ENCODE data around the gene ARRB1.

ARRB1 gene

GRCh38 chr11:75286826-75287465 is 64.5 kb downstream of the ARRB1 start:
- no peaks in the 10 kb centered on the region for H3K79me2 ChIP-seq (ENCODE audit: low read length)
- H4K20me1 ChIP-seq (ENCODE audit: insufficient read depth, low read length) = no peaks in the 10 kb centered on the region
- no peaks in the 10 kb centered on the region for H3K36me3 ChIP-seq (replicated peaks; ENCODE audit: insufficient read depth, low read length)
- no peaks in the 10 kb centered on the region; the same call in 1 of the 2 replicates for H3K27me3 ChIP-seq (replicated peaks; ENCODE audit: insufficient read depth, low read length)
- H3K4me2 ChIP-seq (ENCODE audit: low read depth, low read length) = no peak overlapping the region
- H3K9me3 ChIP-seq (replicated peaks; ENCODE audit: insufficient read depth, low read length) = no peaks in the 10 kb centered on the region
- H3K4me1 ChIP-seq (ENCODE audit: low read length) = no peaks in the 10 kb centered on the region
- no peak overlapping the region for H2AFZ ChIP-seq (ENCODE audit: low read length)
- no peak overlapping the region for H3K4me3 ChIP-seq (ENCODE audit: low read length)
- DNase-seq = no peak
- no peaks in the 10 kb centered on the region for H3K9me2 ChIP-seq (replicated peaks; ENCODE audit: insufficient read depth, low read length)
- no peak overlapping the region for H3K9ac ChIP-seq (ENCODE audit: low read length)
- TF ChIP-seq EZH2phosphoT487 (IDR thresholded peaks at IDR 0.05; ENCODE audit: low read length) (no peak), EZH2 (optimal IDR thresholded peaks at IDR 0.05; ENCODE audit: low read depth, low read length) (no peak)
- TF ChIP-seq, protein P1, sequence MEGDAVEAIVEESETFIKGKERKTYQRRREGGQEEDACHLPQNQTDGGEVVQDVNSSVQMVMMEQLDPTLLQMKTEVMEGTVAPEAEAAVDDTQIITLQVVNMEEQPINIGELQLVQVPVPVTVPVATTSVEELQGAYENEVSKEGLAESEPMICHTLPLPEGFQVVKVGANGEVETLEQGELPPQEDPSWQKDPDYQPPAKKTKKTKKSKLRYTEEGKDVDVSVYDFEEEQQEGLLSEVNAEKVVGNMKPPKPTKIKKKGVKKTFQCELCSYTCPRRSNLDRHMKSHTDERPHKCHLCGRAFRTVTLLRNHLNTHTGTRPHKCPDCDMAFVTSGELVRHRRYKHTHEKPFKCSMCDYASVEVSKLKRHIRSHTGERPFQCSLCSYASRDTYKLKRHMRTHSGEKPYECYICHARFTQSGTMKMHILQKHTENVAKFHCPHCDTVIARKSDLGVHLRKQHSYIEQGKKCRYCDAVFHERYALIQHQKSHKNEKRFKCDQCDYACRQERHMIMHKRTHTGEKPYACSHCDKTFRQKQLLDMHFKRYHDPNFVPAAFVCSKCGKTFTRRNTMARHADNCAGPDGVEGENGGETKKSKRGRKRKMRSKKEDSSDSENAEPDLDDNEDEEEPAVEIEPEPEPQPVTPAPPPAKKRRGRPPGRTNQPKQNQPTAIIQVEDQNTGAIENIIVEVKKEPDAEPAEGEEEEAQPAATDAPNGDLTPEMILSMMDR (IDR thresholded peaks at IDR 0.05; ENCODE audit: low read length) = no peak
- no peak overlapping the region for H3K27ac ChIP-seq (ENCODE audit: low read length)
- H3F3A ChIP-seq (ENCODE audit: insufficient read depth, low read length) = no peaks in the 10 kb centered on the region

DNA sequence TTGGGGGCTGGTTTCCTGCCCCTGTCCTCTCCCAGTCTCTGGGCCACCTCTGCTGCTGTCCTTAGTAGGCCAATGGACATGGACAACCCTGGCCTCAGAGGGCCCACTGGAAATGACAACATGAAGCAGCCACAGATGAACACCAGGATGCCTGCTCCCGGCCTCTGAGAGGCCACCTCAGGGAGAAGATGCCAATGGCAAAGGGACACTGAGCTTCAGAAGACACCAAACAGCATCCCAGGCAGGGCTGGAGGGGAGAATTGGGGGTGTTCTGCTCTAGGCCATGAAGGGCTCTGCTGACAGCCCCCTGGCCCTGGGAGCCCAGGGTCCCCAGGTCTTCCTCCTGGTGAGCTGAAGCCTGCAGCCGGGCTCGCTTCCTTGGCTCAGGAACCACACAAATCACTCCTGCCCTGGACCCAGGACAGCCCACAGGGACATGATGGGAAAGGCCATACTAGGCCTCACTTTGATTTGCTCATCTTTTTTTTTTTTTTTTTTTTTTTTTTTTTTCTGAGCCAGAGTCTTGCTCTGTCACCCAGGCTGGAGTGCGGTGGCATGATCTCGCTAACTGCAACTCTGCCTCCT is 65.6 kb downstream of the ARRB1 start:
- no peak for DNase-seq
- no peak for TF ChIP-seq EZH2phosphoT487 (IDR thresholded peaks at IDR 0.05; ENCODE audit: low read length)
- no peak for TF ChIP-seq EZH2 (optimal IDR thresholded peaks at IDR 0.05; ENCODE audit: low read depth, low read length)
- TF ChIP-seq, protein P1 (IDR thresholded peaks at IDR 0.05; ENCODE audit: low read length) = no peak
- Histone ChIP-seq H3K79me2 (ENCODE audit: low read length) (no peaks in the 10 kb centered on the region), H3K36me3 (replicated peaks; ENCODE audit: insufficient read depth, low read length) (no peaks in the 10 kb centered on the region), H3K4me3 (ENCODE audit: low read length) (no peak overlapping the region), H3K27ac (ENCODE audit: low read length) (no peak overlapping the region), H3K9ac (ENCODE audit: low read length) (no peak overlapping the region), H3K27me3 (replicated peaks; ENCODE audit: insufficient read depth, low read length) (peaks cover 5% of the 10 kb centered on the region; the same call in 1 of the 2 replicates), H3K9me2 (replicated peaks; ENCODE audit: insufficient read depth, low read length) (no peaks in the 10 kb centered on the region), H3F3A (ENCODE audit: insufficient read depth, low read length) (no peaks in the 10 kb centered on the region), H3K9me3 (replicated peaks; ENCODE audit: insufficient read depth, low read length) (no peaks in the 10 kb centered on the region), H3K4me1 (ENCODE audit: low read length) (no peaks in the 10 kb centered on the region), H4K20me1 (ENCODE audit: insufficient read depth, low read length) (no peaks in the 10 kb centered on the region), H2AFZ (ENCODE audit: low read length) (no peak overlapping the region), H3K4me2 (ENCODE audit: low read depth, low read length) (no peak overlapping the region)

DNA sequence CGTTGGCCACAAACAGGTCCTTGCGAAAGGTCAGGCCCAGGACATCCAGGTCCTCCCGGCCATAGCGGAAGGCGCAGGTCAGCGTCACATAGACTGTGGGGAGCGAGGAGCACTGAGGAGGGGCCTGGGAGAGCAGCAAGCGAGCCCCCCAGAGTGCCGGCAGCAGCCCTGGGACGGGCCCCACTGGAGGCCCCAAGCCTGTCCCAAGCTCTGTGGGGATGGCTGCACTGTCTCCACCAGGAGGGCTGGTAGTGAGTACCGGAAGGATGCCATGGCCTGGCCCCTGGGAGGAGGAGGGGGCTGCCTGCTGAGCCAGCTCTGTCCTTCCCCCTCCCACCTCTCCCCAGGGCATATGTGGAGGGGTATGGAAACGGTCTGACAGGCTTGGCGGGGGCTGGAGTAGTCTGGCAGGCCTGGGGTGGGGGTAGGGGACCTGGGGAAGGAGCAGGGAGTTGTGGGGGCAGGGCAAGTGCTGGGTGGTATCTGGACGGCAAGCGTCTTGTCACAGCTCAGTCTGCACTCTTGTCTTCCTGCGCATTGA is 68.0 kb downstream of the ARRB1 start:
- Histone ChIP-seq H3K9ac (ENCODE audit: low read length) (no peak overlapping the region), H4K20me1 (ENCODE audit: insufficient read depth, low read length) (no peaks in the 10 kb centered on the region), H3K4me2 (ENCODE audit: low read depth, low read length) (no peak overlapping the region), H3K9me3 (replicated peaks; ENCODE audit: insufficient read depth, low read length) (no peaks in the 10 kb centered on the region), H3K27ac (ENCODE audit: low read length) (no peak overlapping the region), H3K36me3 (replicated peaks; ENCODE audit: insufficient read depth, low read length) (no peaks in the 10 kb centered on the region), H3F3A (ENCODE audit: insufficient read depth, low read length) (no peaks in the 10 kb centered on the region), H3K27me3 (replicated peaks; ENCODE audit: insufficient read depth, low read length) (peaks cover 7% of the 10 kb centered on the region; the same call in 1 of the 2 replicates), H3K4me3 (ENCODE audit: low read length) (no peak overlapping the region), H3K4me1 (ENCODE audit: low read length) (no peaks in the 10 kb centered on the region), H3K9me2 (replicated peaks; ENCODE audit: insufficient read depth, low read length) (no peaks in the 10 kb centered on the region), H3K79me2 (ENCODE audit: low read length) (no peaks in the 10 kb centered on the region), H2AFZ (ENCODE audit: low read length) (no peak overlapping the region)
- DNase-seq = no peak
- no peak for TF ChIP-seq EZH2 (optimal IDR thresholded peaks at IDR 0.05; ENCODE audit: low read depth, low read length)
- TF ChIP-seq EZH2phosphoT487 (IDR thresholded peaks at IDR 0.05; ENCODE audit: low read length) = no peak
- TF ChIP-seq, protein P1 (IDR thresholded peaks at IDR 0.05; ENCODE audit: low read length) = no peak
